ENCODE measurements around the gene PLCB2. TPM values are rescaled to one million over a fixed set of nuclear protein-coding genes. Genes with fewer than 3 reads are reported as not detected.

Gene PLCB2
- total and polyA plus RNA-seq, 2 donors (not counting 3 experiments of a cell fraction or from before 2014, with no cell fraction given), result 1.5 to 1.6 TPM

DNA sequence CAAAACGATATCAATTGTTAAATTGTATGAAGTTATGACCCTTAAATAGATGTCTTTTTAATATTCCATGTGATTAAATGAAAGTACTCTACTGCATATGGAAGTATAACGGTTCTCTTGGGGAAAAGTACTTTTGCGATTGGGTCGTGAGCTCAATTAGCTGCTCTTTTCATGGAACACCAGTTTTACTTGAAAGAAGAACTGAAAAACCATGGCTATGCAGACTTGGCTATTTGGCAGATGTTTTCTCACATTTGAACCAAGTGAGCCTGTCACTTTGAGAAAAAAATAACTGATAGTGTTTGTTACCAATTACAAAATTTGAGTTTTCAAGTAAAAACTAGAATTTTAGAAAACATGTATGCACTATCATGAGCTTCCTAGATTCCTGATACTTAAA, 9.8 kb upstream of the PLCB2 start:
- Histone ChIP-seq H3K27me3 (ENCODE audit: control insufficient read depth in 2 of 2, insufficient read depth in 2 of 2, low read length in 2 of 2) (no peaks in the 10 kb centered on the region), H3K36me3 (ENCODE audit: control insufficient read depth in 2 of 2, extremely low read depth in 1 of 2, insufficient read depth in 2 of 2, low read length in 2 of 2) (no peaks in the 10 kb centered on the region), H3K4me1 (ENCODE audit: control insufficient read depth, extremely low read depth, insufficient read depth, low read length) (peaks cover 32% of the 10 kb centered on the region), H3K9me1 (replicated peaks; ENCODE audit: control insufficient read depth, extremely low read depth, insufficient read depth, low read length) (no peaks in the 10 kb centered on the region), H3K9ac (replicated peaks; ENCODE audit: extremely low read depth, insufficient read depth, low read length) (no peak overlapping the region), H3K4me3 (replicated peaks in 1 of 3; ENCODE audit: insufficient read depth in 1 of 3, low read depth in 1 of 3, low read length in 3 of 3) (no peak overlapping the region), H3K27ac (ENCODE audit: insufficient read depth, low read depth, low read length) (no peak overlapping the region), H3K79me2 (ENCODE audit: control insufficient read depth, insufficient read depth, low read length) (no peaks in the 10 kb centered on the region), H2AFZ (ENCODE audit: low read depth, low read length) (no peak overlapping the region), H3K4me2 (ENCODE audit: insufficient read depth, low read length) (no peak overlapping the region), H3K9me3 (replicated peaks; ENCODE audit: control insufficient read depth, insufficient read depth, low read length) (no peaks in the 10 kb centered on the region), H4K20me1 (replicated peaks; ENCODE audit: control insufficient read depth, extremely low read depth, insufficient read depth, low read length) (no peaks in the 10 kb centered on the region)
- no TSS peak for BruUV-seq (replicated peaks)
- POLR2A ChIA-PET, result no interaction called here
- no peak for DNase-seq (ENCODE audit: low read depth, low spot score)
- FAIRE-seq, result no peak
- TF ChIP-seq MAX (IDR thresholded peaks at IDR 0.05; ENCODE audit: insufficient read depth, insufficient read length), result no peak
- TF ChIP-seq, protein P1, sequence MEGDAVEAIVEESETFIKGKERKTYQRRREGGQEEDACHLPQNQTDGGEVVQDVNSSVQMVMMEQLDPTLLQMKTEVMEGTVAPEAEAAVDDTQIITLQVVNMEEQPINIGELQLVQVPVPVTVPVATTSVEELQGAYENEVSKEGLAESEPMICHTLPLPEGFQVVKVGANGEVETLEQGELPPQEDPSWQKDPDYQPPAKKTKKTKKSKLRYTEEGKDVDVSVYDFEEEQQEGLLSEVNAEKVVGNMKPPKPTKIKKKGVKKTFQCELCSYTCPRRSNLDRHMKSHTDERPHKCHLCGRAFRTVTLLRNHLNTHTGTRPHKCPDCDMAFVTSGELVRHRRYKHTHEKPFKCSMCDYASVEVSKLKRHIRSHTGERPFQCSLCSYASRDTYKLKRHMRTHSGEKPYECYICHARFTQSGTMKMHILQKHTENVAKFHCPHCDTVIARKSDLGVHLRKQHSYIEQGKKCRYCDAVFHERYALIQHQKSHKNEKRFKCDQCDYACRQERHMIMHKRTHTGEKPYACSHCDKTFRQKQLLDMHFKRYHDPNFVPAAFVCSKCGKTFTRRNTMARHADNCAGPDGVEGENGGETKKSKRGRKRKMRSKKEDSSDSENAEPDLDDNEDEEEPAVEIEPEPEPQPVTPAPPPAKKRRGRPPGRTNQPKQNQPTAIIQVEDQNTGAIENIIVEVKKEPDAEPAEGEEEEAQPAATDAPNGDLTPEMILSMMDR (IDR thresholded peaks at IDR 0.05; ENCODE audit: extremely low read depth in 1 of 2, insufficient read depth in 1 of 2, low read depth in 1 of 2, low read length in 2 of 2), result no peak
- TF ChIP-seq JUN (IDR thresholded peaks at IDR 0.05; ENCODE audit: borderline replicate concordance, insufficient read depth, insufficient read length, low read depth), result no peak
- no peak for TF ChIP-seq POLR2AphosphoS5 (IDR thresholded peaks at IDR 0.05; ENCODE audit: insufficient read depth, low read depth, low read length)
- TF ChIP-seq MYC (IDR thresholded peaks at IDR 0.05; ENCODE audit: low read depth, low read length), result no peak
- TF ChIP-seq GATA2 (IDR thresholded peaks at IDR 0.05; ENCODE audit: insufficient read depth, insufficient read length, low read depth, low read length), result no peak
- TF ChIP-seq POLR2A (IDR thresholded peaks at IDR 0.05; ENCODE audit: low read depth, low read length), result no peak
- no peak for TF ChIP-seq EZH2 (IDR thresholded peaks at IDR 0.05; ENCODE audit: borderline replicate concordance, low read depth, low read length, severe bottlenecking)
- no peak for TF ChIP-seq FOS (IDR thresholded peaks at IDR 0.05; ENCODE audit: borderline replicate concordance, insufficient read depth, low read length)
- intact Hi-C loops (cut with micrococcal nuclease), result no loop called here
- CTCF ChIA-PET, result interaction anchor here (1.5 to 15.0 kb wide), 3 partner anchors 8 to 32 kb away, joined by 3 to 287 read pairs (median 10); partner anchors contain the start of gene CCDC9B
- dilution Hi-C loops (cut with MboI; ENCODE audit: extremely low pct_ligation_motif_present, low sequenced_read_pairs), result no loop called here

Data from endothelial cell of umbilical vein (primary cell).